Activated CD8-positive, alpha-beta memory T cell treated with anti-CD3 and anti-CD28 coated beads, Interleukin-2, amount 10 ng/mL, durations not matched to agents 7 days and 5 days (primary cell): ENCODE results near the gene BUD23. TPM values are rescaled to one million over a fixed set of nuclear protein-coding genes. Genes with fewer than 3 reads are reported as not detected.

Experiments
- microRNA-seq: library from miRNA; unstranded; fragments of <30 nt; microRNA quantifications from one replicate; pipeline ENCODE4 v1.2.0, GENCODE V29; 2022
- total RNA-seq, 2 experiments: library from RNA; stranded (reverse); gene quantifications; one replicate each; pipeline ENCODE4 v1.2.3, GENCODE V29; 2021

The BUD23 gene
- total RNA-seq, 2 experiments from 2014 or later, result 60.5 to 72.7 TPM

Small RNAs within 50 kb of the gene (microRNA-seq; reads per million reads assigned to microRNA genes)
- gene MIR4284, result not detected

Other genes with a start within 250 kb of the BUD23 start
- not detected for gene FZD9, start 249.8 kb upstream of the BUD23 start, total RNA-seq
- gene BAZ1B, start 161.3 kb upstream of the BUD23 start, total RNA-seq, result 100 to 1,000 TPM; 112 to 129 TPM
- gene BCL7B, start 125.9 kb upstream of the BUD23 start, total RNA-seq, result 10 to 100 TPM; 74.9 to 87.0 TPM
- gene TBL2, start 105.0 kb upstream of the BUD23 start, total RNA-seq, result 10 to 100 TPM; 23.3 to 27.2 TPM
- gene MLXIPL, start 59.1 kb upstream of the BUD23 start, total RNA-seq, result not detected
- not detected for gene VPS37D, start 15.8 kb upstream of the BUD23 start, total RNA-seq
- gene DNAJC30, start 144 bp upstream of the BUD23 start, total RNA-seq, result 1 to 10 TPM; 7.0 to 9.0 TPM
- gene STX1A, start 36.1 kb downstream of the BUD23 start, total RNA-seq, result 10 to 100 TPM; 13.8 to 15.8 TPM
- 10 to 100 TPM; 15.9 to 19.2 TPM for gene ABHD11, start 55.2 kb downstream of the BUD23 start, total RNA-seq
- not detected for gene CLDN3, start 86.7 kb downstream of the BUD23 start, total RNA-seq
- gene CLDN4, start 147.4 kb downstream of the BUD23 start, total RNA-seq, result under 1 TPM; 0.09 to 0.12 TPM
- under 1 TPM in 1 of 2 experiments, not detected in 1; 0.55 TPM for gene METTL27, start 158.9 kb downstream of the BUD23 start, total RNA-seq
- not detected for gene TMEM270, start 177.6 kb downstream of the BUD23 start, total RNA-seq